Endothelial cell of umbilical vein (primary cell): Measurements from ENCODE around the gene ST3GAL4. TPM values are rescaled to one million over a fixed set of nuclear protein-coding genes. Genes with fewer than 3 reads are reported as not detected.

Source experiments
- BruUV-seq: library from RNA; stranded (reverse); fragments of 400-500 nt; replicated peaks from 2 replicates; lab custom pipeline; 2021; lab: Mats Ljungman, UMichigan
- CTCF ChIA-PET: fragments of 300-600, 350-600 bp; sonication (Branson Sonifier 250); formaldehyde crosslinking; loops from one replicate; lab custom pipeline; 2021; ENCODE audit warnings: antibody characterized with exemption, inconsistent platforms; lab: Charles Lee
- POLR2A ChIA-PET: fragments of 300-600, 350-600 bp; sonication (Branson Sonifier 250); formaldehyde crosslinking; loops from one replicate; lab custom pipeline; 2021; ENCODE audit warnings: antibody characterized with exemption, inconsistent platforms; lab: Charles Lee
- DNase-seq: peaks from one replicate; pipeline ENCODE4 v3.0.0-alpha.2; 2011; ENCODE audit warnings: low read depth, low spot score
- FAIRE-seq: peaks from 2 replicates; lab custom pipeline; 2011; peaks lifted over from hg19 to GRCh38; lab: Jason Lieb, UNC
- H2AFZ ChIP-seq: 2 replicates; pipeline ENCODE4 v1.6.0; 2012; ENCODE audit warnings: low read depth, low read length, control low read depth, inconsistent platforms
- H3K27ac ChIP-seq: 2 replicates; pipeline ENCODE4 v1.5.1; 2011; ENCODE audit warnings: low read depth, mild to moderate bottlenecking, control low read depth, low read length, moderate library complexity; ENCODE audit not compliant: insufficient read depth
- H3K27me3 ChIP-seq, 2 experiments: 2 replicates each; pipeline versions ENCODE4 v1.6.0 to v1.6.1; 2011; ENCODE audit warnings: low read length in 2 of 2, mixed read lengths in 1 of 2; ENCODE audit not compliant: control insufficient read depth in 2 of 2, insufficient read depth in 2 of 2
- H3K36me3 ChIP-seq, 2 experiments: 2 replicates in 1 of 2; 3 replicates in 1 of 2; pipeline ENCODE4 v1.5.1; 2011; ENCODE audit warnings: low read length in 2 of 2, mild to moderate bottlenecking in 1 of 2, moderate library complexity in 1 of 2; ENCODE audit not compliant: control insufficient read depth in 2 of 2, insufficient read depth in 2 of 2; ENCODE audit errors: extremely low read depth in 1 of 2
- H3K4me1 ChIP-seq: 3 replicates; pipeline ENCODE4 v1.5.1; 2011; ENCODE audit warnings: mild to moderate bottlenecking, low read length; ENCODE audit not compliant: control insufficient read depth, insufficient read depth; ENCODE audit errors: extremely low read depth
- H3K4me2 ChIP-seq: 2 replicates; pipeline ENCODE4 v1.6.1; 2011; ENCODE audit warnings: low read length, control low read depth, mixed read lengths; ENCODE audit not compliant: insufficient read depth
- H3K4me3 ChIP-seq, 3 experiments: fragments of 200-600 bp in 1 of 3; sonication (generic), shearing (Covaris generic) in 1 of 3; replicated peaks in 1 of 3; 2 replicates each; pipeline ENCODE4 v1.5.1; 2011 to 2016; ENCODE audit warnings: control low read depth in 3 of 3, low read length in 3 of 3, mild to moderate bottlenecking in 2 of 3, inconsistent platforms in 1 of 3, low read depth in 1 of 3, moderate library complexity in 1 of 3; ENCODE audit not compliant: insufficient read depth in 1 of 3
- H3K79me2 ChIP-seq: 2 replicates; pipeline ENCODE4 v1.6.0; 2012; ENCODE audit warnings: low read length, inconsistent platforms; ENCODE audit not compliant: control insufficient read depth, insufficient read depth
- H3K9ac ChIP-seq: replicated peaks from 2 replicates; pipeline ENCODE3; 2011; ENCODE audit warnings: low read length, control low read depth; ENCODE audit not compliant: insufficient read depth; ENCODE audit errors: extremely low read depth
- H3K9me1 ChIP-seq: replicated peaks from 3 replicates; pipeline ENCODE4 v1.6.0; 2011; ENCODE audit warnings: mild to moderate bottlenecking, low read length; ENCODE audit not compliant: control insufficient read depth, insufficient read depth; ENCODE audit errors: extremely low read depth
- H3K9me3 ChIP-seq: replicated peaks from 2 replicates; pipeline ENCODE4 v1.5.1; 2012; ENCODE audit warnings: low read length, inconsistent platforms; ENCODE audit not compliant: control insufficient read depth, insufficient read depth
- H4K20me1 ChIP-seq: replicated peaks from 2 replicates; pipeline ENCODE3; 2011; ENCODE audit warnings: mild to moderate bottlenecking, low read length; ENCODE audit not compliant: control insufficient read depth, insufficient read depth; ENCODE audit errors: extremely low read depth
- EZH2 ChIP-seq: IDR thresholded peaks from 2 replicates; pipeline ENCODE4 v1.6.1; 2012; ENCODE audit warnings: borderline replicate concordance, low read depth, mild to moderate bottlenecking, moderate library complexity, low read length, inconsistent platforms; ENCODE audit not compliant: severe bottlenecking
- FOS ChIP-seq: IDR thresholded peaks from 2 replicates; pipeline ENCODE4 v1.6.1; 2011; ENCODE audit warnings: mild to moderate bottlenecking, low read length, moderate library complexity, borderline replicate concordance; ENCODE audit not compliant: insufficient read depth
- GATA2 ChIP-seq: IDR thresholded peaks from 2 replicates; pipeline ENCODE4 v1.7.0; 2011; ENCODE audit warnings: low read depth, mild to moderate bottlenecking, moderate library complexity, mixed read lengths, low read length; ENCODE audit not compliant: insufficient read length, insufficient read depth
- JUN ChIP-seq: IDR thresholded peaks from 2 replicates; pipeline ENCODE4 v1.6.1; 2011; ENCODE audit warnings: borderline replicate concordance, low read depth; ENCODE audit not compliant: insufficient read length, insufficient read depth
- MYC ChIP-seq: IDR thresholded peaks from one replicate; pipeline ENCODE4 v1.6.1; 2011; ENCODE audit warnings: mild to moderate bottlenecking, low read depth, low read length
- POLR2A ChIP-seq: IDR thresholded peaks from 2 replicates; pipeline ENCODE4 v1.6.1; 2012; ENCODE audit warnings: low read depth, mild to moderate bottlenecking, control low read depth, low read length
- POLR2AphosphoS5 ChIP-seq: IDR thresholded peaks from 2 replicates; pipeline ENCODE4 v1.6.1; 2012; ENCODE audit warnings: low read depth, mild to moderate bottlenecking, control low read depth, low read length, moderate library complexity; ENCODE audit not compliant: insufficient read depth
- dilution Hi-C: fragments of 300-500 bp; cut with MboI; formaldehyde crosslinking; loops from one replicate; pipeline ENCODE4 v1.15.0; 2019; ENCODE audit warnings: low sequenced_read_pairs; ENCODE audit not compliant: extremely low pct_ligation_motif_present
- intact Hi-C: fragments of 100-400 bp; cut with micrococcal nuclease; formaldehyde crosslinking; loops from one replicate; pipeline ENCODE4 v1.10.0; 2022
- polyA plus RNA-seq, 4 experiments: library from polyadenylated mRNA; depleted of rRNA in 3 of 4; stranded (reverse) in 3 of 4; unstranded in 1 of 4; fragments of >200 nt; gene quantifications; 2 replicates each; pipeline versions ENCODE4 v1.2.1 to v1.2.3, GENCODE V29; 2011 to 2012; ENCODE audit warnings: missing spikeins in 1 of 4
- total RNA-seq: library from RNA; stranded (reverse); gene quantifications from 2 replicates; pipeline ENCODE4 v1.2.3, GENCODE V29; 2021
- TF ChIP-seq, protein P1 (sequence below): IDR thresholded peaks from 2 replicates; pipeline ENCODE4 v1.6.1; 2011; ENCODE audit not compliant: insufficient read depth, insufficient read length
- TF ChIP-seq, protein P2 (sequence below), 2 donors: IDR thresholded peaks; 1 replicate in 1 of 2; 2 replicates in 1 of 2; pipeline ENCODE4 v1.5.1; 2011; ENCODE audit warnings: low read length in 2 of 2, mild to moderate bottlenecking in 2 of 2, moderate library complexity in 2 of 2, control low read depth in 1 of 2, inconsistent platforms in 1 of 2, low read depth in 1 of 2; ENCODE audit not compliant: insufficient read depth in 1 of 2; ENCODE audit errors: extremely low read depth in 1 of 2

ST3GAL4 gene
- total and polyA plus RNA-seq, 2 donors (not counting 3 experiments of a cell fraction or from before 2014, with no cell fraction given), result 17.7 to 19.4 TPM

DNA sequence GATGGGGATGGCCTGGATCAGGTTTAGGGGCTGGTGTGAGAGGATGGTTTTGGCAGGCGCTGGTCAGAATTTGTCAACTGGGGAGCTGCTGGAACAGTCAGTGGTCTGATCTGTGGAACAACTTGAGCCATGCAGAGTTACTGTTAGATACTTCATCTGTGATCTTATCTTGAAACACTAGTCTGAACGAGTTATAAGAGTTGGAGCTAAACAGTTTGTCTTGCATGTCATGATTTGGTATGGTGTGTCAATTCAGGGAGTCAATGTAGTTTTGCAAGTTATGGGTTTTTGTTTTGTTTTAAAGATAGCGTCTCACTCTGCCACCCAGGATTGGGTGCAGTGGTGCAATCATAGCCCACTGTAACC, 54.1 kb downstream of the ST3GAL4 start:
- H3K9me1 ChIP-seq, result no peaks in the 10 kb centered on the region
- H3K4me2 ChIP-seq, result no peak overlapping the region
- no peaks in the 10 kb centered on the region for H4K20me1 ChIP-seq
- CTCF ChIA-PET, result interaction anchor here (0.9 kb wide), 1 partner anchor 99 kb away, joined by 3 read pairs; no protein-coding TSS in a partner anchor
- H2AFZ ChIP-seq, result no peak overlapping the region
- no peak overlapping the region for H3K27ac ChIP-seq
- POLR2A ChIA-PET, result no interaction called here
- no peaks in the 10 kb centered on the region for H3K79me2 ChIP-seq
- intact Hi-C loops, result no loop called here
- dilution Hi-C loops, result no loop called here
- FAIRE-seq (no peak), DNase-seq (no peak)
- no peak overlapping the region for H3K4me3 ChIP-seq
- no peaks in the 10 kb centered on the region for H3K4me1 ChIP-seq
- H3K36me3 ChIP-seq, result peaks cover 0 to 5% of the 10 kb centered on the region in 2 experiments
- no peak overlapping the region for H3K9ac ChIP-seq
- no peaks in the 10 kb centered on the region for H3K9me3 ChIP-seq
- no peak for TF ChIP-seq EZH2
- TF ChIP-seq, protein P1, sequence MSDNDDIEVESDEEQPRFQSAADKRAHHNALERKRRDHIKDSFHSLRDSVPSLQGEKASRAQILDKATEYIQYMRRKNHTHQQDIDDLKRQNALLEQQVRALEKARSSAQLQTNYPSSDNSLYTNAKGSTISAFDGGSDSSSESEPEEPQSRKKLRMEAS, result no peak
- TF ChIP-seq MYC, result no peak
- TF ChIP-seq FOS, result no peak
- TF ChIP-seq POLR2A, result no peak
- TF ChIP-seq GATA2, result no peak
- TF ChIP-seq, protein P2, sequence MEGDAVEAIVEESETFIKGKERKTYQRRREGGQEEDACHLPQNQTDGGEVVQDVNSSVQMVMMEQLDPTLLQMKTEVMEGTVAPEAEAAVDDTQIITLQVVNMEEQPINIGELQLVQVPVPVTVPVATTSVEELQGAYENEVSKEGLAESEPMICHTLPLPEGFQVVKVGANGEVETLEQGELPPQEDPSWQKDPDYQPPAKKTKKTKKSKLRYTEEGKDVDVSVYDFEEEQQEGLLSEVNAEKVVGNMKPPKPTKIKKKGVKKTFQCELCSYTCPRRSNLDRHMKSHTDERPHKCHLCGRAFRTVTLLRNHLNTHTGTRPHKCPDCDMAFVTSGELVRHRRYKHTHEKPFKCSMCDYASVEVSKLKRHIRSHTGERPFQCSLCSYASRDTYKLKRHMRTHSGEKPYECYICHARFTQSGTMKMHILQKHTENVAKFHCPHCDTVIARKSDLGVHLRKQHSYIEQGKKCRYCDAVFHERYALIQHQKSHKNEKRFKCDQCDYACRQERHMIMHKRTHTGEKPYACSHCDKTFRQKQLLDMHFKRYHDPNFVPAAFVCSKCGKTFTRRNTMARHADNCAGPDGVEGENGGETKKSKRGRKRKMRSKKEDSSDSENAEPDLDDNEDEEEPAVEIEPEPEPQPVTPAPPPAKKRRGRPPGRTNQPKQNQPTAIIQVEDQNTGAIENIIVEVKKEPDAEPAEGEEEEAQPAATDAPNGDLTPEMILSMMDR (IDR thresholded peaks at IDR 0.05; ENCODE audit: extremely low read depth in 1 of 2, insufficient read depth in 1 of 2, low read depth in 1 of 2, low read length in 2 of 2), result no peak
- TF ChIP-seq POLR2AphosphoS5, result no peak
- TF ChIP-seq JUN, result no peak
- no peaks in the 10 kb centered on the region for H3K27me3 ChIP-seq
- no TSS peak for BruUV-seq
